ENCODE results near the gene MTF1. TPM values are rescaled to one million over a fixed set of nuclear protein-coding genes. Genes with fewer than 3 reads are reported as not detected.
A peak's percentile ranks its signal among the peaks of the same experiment; 100 is the strongest.
"Not testable (repeated sequence)": the region's sequence is repeated elsewhere in the genome, so short reads cannot be mapped to it uniquely, and the experiment has no call there.

Gene MTF1
- 10 to 100 TPM; 30.1 to 32.5 TPM for total RNA-seq
- polyA plus RNA-seq, result 10 to 100 TPM; 12.4 to 21.6 TPM

GRCh38 chr1:37859507-37860345 is at the start of gene MTF1:
Gene MTF1, minus strand, starts transcription at chr1:37859592. Its CDS starts 1,934 bp downstream, at chr1:37857658.
- peaks cover 19 to 39% (median 24%) of the 10 kb centered on the region in 4 donors for H3K4me1 Mint-ChIP-seq
- DNase-seq, result peak; percentile 96 to 98 (median 97)
- Histone ChIP-seq H3K27me3 (ENCODE audit: insufficient read depth, low read length) (no peaks in the 10 kb centered on the region), H3K4me3 (ENCODE audit: low read length in 2 of 2) (peak within 1 kb of the TSS; percentile 80 to 86), H3K27ac (ENCODE audit: low read depth, low read length) (peak within 1 kb of the TSS; percentile 96), H3K9me3 (ENCODE audit: control insufficient read depth in 1 of 2, low read length in 2 of 2) (no peaks in the 10 kb centered on the region), H3K36me3 (ENCODE audit: insufficient read depth, low read length) (peaks cover 8% of the 10 kb centered on the region), H3K4me1 (ENCODE audit: insufficient read depth, low read length) (peaks cover 39% of the 10 kb centered on the region)
- H3K27ac Mint-ChIP-seq, result peak within 1 kb of the TSS; percentile 80 to 98 (median 97)
- POLR2A ChIA-PET (ENCODE audit: partially characterized antibody), result interaction anchor here (0.6 to 3.0 kb wide), 18 partner anchors 9 to 1517 kb away, joined by 3 to 34 read pairs (median 3); partner anchors contain the start of genes C1orf122, CDCA8, INPP5B and MEAF6
- no peaks in the 10 kb centered on the region for H3K27me3 Mint-ChIP-seq
- H3K36me3 Mint-ChIP-seq, result peaks cover 16 to 54% of the 10 kb centered on the region in 2 donors
- peak within 1 kb of the TSS; percentile 94 to 100 (median 96) for H3K4me3 Mint-ChIP-seq
- no peaks in the 10 kb centered on the region for H3K9me3 Mint-ChIP-seq
- intact Hi-C loops (cut with micrococcal nuclease), result loop anchor here (1.0 to 2.0 kb wide), 4 partner anchors 51 to 305 kb away; partner anchors contain the start of genes CDCA8, SNIP1, UTP11 and YRDC
- CTCF ChIA-PET (ENCODE audit: partially characterized antibody), result interaction anchor here (0.6 to 4.6 kb wide), 29 partner anchors 9 to 373 kb away, joined by 3 to 31 read pairs (median 4); partner anchors contain the start of genes C1orf122, CDCA8, EPHA10 and MEAF6

GRCh38 chr1:37908531-37908930 is 49.1 kb upstream of the MTF1 start:
- H3K4me3 Mint-ChIP-seq; POLR2A ChIA-PET (ENCODE audit: partially characterized antibody); DNase-seq; H3K9me3 ChIP-seq (ENCODE audit: control insufficient read depth in 1 of 2, low read length in 2 of 2); H3K4me3 ChIP-seq (ENCODE audit: low read length in 2 of 2); H3K27me3 ChIP-seq (ENCODE audit: insufficient read depth, low read length); H3K36me3 ChIP-seq (ENCODE audit: insufficient read depth, low read length); H3K27ac ChIP-seq (ENCODE audit: low read depth, low read length); CTCF ChIA-PET (ENCODE audit: partially characterized antibody); intact Hi-C loops (cut with micrococcal nuclease); H3K4me1 ChIP-seq (ENCODE audit: insufficient read depth, low read length); H3K27me3 Mint-ChIP-seq: not testable (repeated sequence)
- H3K36me3 Mint-ChIP-seq, result peaks cover 12 to 31% of the 10 kb centered on the region in 2 donors
- peaks cover 5 to 14% (median 8%) of the 10 kb centered on the region in 4 donors for H3K4me1 Mint-ChIP-seq
- peak overlapping the region in 1 of 7 donors; percentile 53 for H3K27ac Mint-ChIP-seq
- H3K9me3 Mint-ChIP-seq, result peaks cover 0 to 22% (median 11%) of the 10 kb centered on the region in 8 donors

- not testable (repeated sequence) for H3K27ac ChIP-seq (ENCODE audit: low read depth, low read length); H3K4me1 ChIP-seq (ENCODE audit: insufficient read depth, low read length)
Observed at GRCh38 chr1:37907416-37908125, 48.2 kb upstream of the MTF1 start.

GRCh38 chr1:37906591-37906990 is 47.2 kb upstream of the MTF1 start:
- H3K9me3 ChIP-seq (ENCODE audit: control insufficient read depth in 1 of 2, low read length in 2 of 2); H3K4me3 Mint-ChIP-seq; H3K27ac ChIP-seq (ENCODE audit: low read depth, low read length); H3K4me3 ChIP-seq (ENCODE audit: low read length in 2 of 2); H3K36me3 ChIP-seq (ENCODE audit: insufficient read depth, low read length); H3K27ac Mint-ChIP-seq; CTCF ChIA-PET (ENCODE audit: partially characterized antibody); DNase-seq; POLR2A ChIA-PET (ENCODE audit: partially characterized antibody); H3K4me1 ChIP-seq (ENCODE audit: insufficient read depth, low read length); H3K27me3 ChIP-seq (ENCODE audit: insufficient read depth, low read length); H3K27me3 Mint-ChIP-seq; intact Hi-C loops (cut with micrococcal nuclease): not testable (repeated sequence)
- Mint-ChIP-seq H3K9me3 (peaks cover 0 to 22% (median 11%) of the 10 kb centered on the region in 8 donors), H3K36me3 (peaks cover 13 to 33% of the 10 kb centered on the region in 2 donors), H3K4me1 (peaks cover 7 to 18% (median 9%) of the 10 kb centered on the region in 4 donors)

More at GRCh38 chr1:37907416-37908125, 48.2 kb upstream of the MTF1 start:
- H3K9me3 ChIP-seq (ENCODE audit: control insufficient read depth in 1 of 2, low read length in 2 of 2); H3K36me3 ChIP-seq (ENCODE audit: insufficient read depth, low read length); H3K27me3 Mint-ChIP-seq; CTCF ChIA-PET (ENCODE audit: partially characterized antibody); intact Hi-C loops (cut with micrococcal nuclease); H3K4me3 ChIP-seq (ENCODE audit: low read length in 2 of 2); H3K27me3 ChIP-seq (ENCODE audit: insufficient read depth, low read length); H3K27ac Mint-ChIP-seq; H3K4me3 Mint-ChIP-seq; DNase-seq; POLR2A ChIA-PET (ENCODE audit: partially characterized antibody): not testable (repeated sequence)
- Mint-ChIP-seq H3K36me3 (peaks cover 12 to 31% of the 10 kb centered on the region in 2 donors), H3K4me1 (peaks cover 5 to 14% (median 8%) of the 10 kb centered on the region in 4 donors), H3K9me3 (peaks cover 0 to 22% (median 11%) of the 10 kb centered on the region in 8 donors)

GRCh38 chr1:37905727-37906126 is 46.3 kb upstream of the MTF1 start:
- intact Hi-C loops (cut with micrococcal nuclease), result no loop called here
- H3K9me3 Mint-ChIP-seq, result peaks cover 0 to 22% (median 11%) of the 10 kb centered on the region in 8 donors
- ChIA-PET CTCF (ENCODE audit: partially characterized antibody) (interaction anchor here (0.5 kb wide), 1 partner anchor 120 kb away, joined by 3 read pairs; no protein-coding TSS in a partner anchor), POLR2A (ENCODE audit: partially characterized antibody) (no interaction called here)
- Histone ChIP-seq H3K9me3 (ENCODE audit: control insufficient read depth in 1 of 2, low read length in 2 of 2) (no peaks in the 10 kb centered on the region), H3K27me3 (ENCODE audit: insufficient read depth, low read length) (no peaks in the 10 kb centered on the region), H3K4me3 (ENCODE audit: low read length in 2 of 2) (no peak overlapping the region), H3K4me1 (ENCODE audit: insufficient read depth, low read length) (no peaks in the 10 kb centered on the region), H3K36me3 (ENCODE audit: insufficient read depth, low read length) (no peaks in the 10 kb centered on the region), H3K27ac (ENCODE audit: low read depth, low read length) (no peak overlapping the region)
- H3K27ac Mint-ChIP-seq, result no peak overlapping the region
- peaks cover 7 to 23% (median 9%) of the 10 kb centered on the region in 4 donors for H3K4me1 Mint-ChIP-seq
- peaks cover 19 to 39% of the 10 kb centered on the region in 2 donors for H3K36me3 Mint-ChIP-seq
- H3K4me3 Mint-ChIP-seq, result no peak overlapping the region
- H3K27me3 Mint-ChIP-seq, result no peaks in the 10 kb centered on the region
- DNase-seq, result no peak

GRCh38 chr1:37903921-37904320 is 44.5 kb upstream of the MTF1 start:
- H3K4me3 ChIP-seq (ENCODE audit: low read length in 2 of 2); H3K4me3 Mint-ChIP-seq; CTCF ChIA-PET (ENCODE audit: partially characterized antibody); H3K4me1 ChIP-seq (ENCODE audit: insufficient read depth, low read length); intact Hi-C loops (cut with micrococcal nuclease); H3K36me3 ChIP-seq (ENCODE audit: insufficient read depth, low read length); H3K27me3 Mint-ChIP-seq; H3K27ac Mint-ChIP-seq; POLR2A ChIA-PET (ENCODE audit: partially characterized antibody); H3K9me3 ChIP-seq (ENCODE audit: control insufficient read depth in 1 of 2, low read length in 2 of 2); H3K27me3 ChIP-seq (ENCODE audit: insufficient read depth, low read length); DNase-seq; H3K27ac ChIP-seq (ENCODE audit: low read depth, low read length): not testable (repeated sequence)
- peaks cover 7 to 14% (median 7%) of the 10 kb centered on the region in 4 donors for H3K4me1 Mint-ChIP-seq
- peaks cover 0 to 21% (median 10%) of the 10 kb centered on the region in 8 donors for H3K9me3 Mint-ChIP-seq
- peaks cover 19 to 30% of the 10 kb centered on the region in 2 donors for H3K36me3 Mint-ChIP-seq

- no peak for DNase-seq
- Histone ChIP-seq H3K4me3 (ENCODE audit: low read length in 2 of 2) (no peak overlapping the region), H3K9me3 (ENCODE audit: control insufficient read depth in 1 of 2, low read length in 2 of 2) (no peaks in the 10 kb centered on the region), H3K36me3 (ENCODE audit: insufficient read depth, low read length) (no peaks in the 10 kb centered on the region), H3K27me3 (ENCODE audit: insufficient read depth, low read length) (no peaks in the 10 kb centered on the region), H3K4me1 (ENCODE audit: insufficient read depth, low read length) (no peaks in the 10 kb centered on the region), H3K27ac (ENCODE audit: low read depth, low read length) (no peak overlapping the region)
- no peak overlapping the region for H3K27ac Mint-ChIP-seq
- peaks cover 19 to 20% of the 10 kb centered on the region in 2 donors for H3K36me3 Mint-ChIP-seq
- no peaks in the 10 kb centered on the region for H3K27me3 Mint-ChIP-seq
- ChIA-PET POLR2A (ENCODE audit: partially characterized antibody) (interaction anchor here (1.0 kb wide), 1 partner anchor 15 kb away, joined by 3 read pairs; no protein-coding TSS in a partner anchor), CTCF (ENCODE audit: partially characterized antibody) (no interaction called here)
- intact Hi-C loops (cut with micrococcal nuclease), result no loop called here
- peaks cover 2 to 9% (median 3%) of the 10 kb centered on the region in 4 donors for H3K4me1 Mint-ChIP-seq
- peaks cover 0 to 15% (median 7%) of the 10 kb centered on the region in 8 donors for H3K9me3 Mint-ChIP-seq
- no peak overlapping the region for H3K4me3 Mint-ChIP-seq
Observed at GRCh38 chr1:37902983-37903382, 43.6 kb upstream of the MTF1 start.
